ENCODE results near the gene KIF25.

GRCh38 chr6:167987396-167988153 is 9.9 kb upstream of the KIF25 start:
- TF ChIP-seq ATF3 (IDR thresholded peaks at IDR 0.05): no peak
- no peak for TF ChIP-seq CTCF (IDR thresholded peaks at IDR 0.05; ENCODE audit: low read depth, low read length, missing input control)
- no peak for TF ChIP-seq HNF4A (conservative IDR thresholded peaks at IDR 0.05)
- TF ChIP-seq TAF1 (conservative IDR thresholded peaks at IDR 0.05): no peak
- no peak for TF ChIP-seq SP1 (IDR thresholded peaks at IDR 0.05)
- TF ChIP-seq REST (IDR thresholded peaks at IDR 0.05): no peak
- TF ChIP-seq JUND (IDR thresholded peaks at IDR 0.05): no peak
